ENCODE measurements around the gene TLE5.
"Not testable (repeated sequence)": the region's sequence is repeated elsewhere in the genome, so short reads cannot be mapped to it uniquely, and the experiment has no call there.

TLE5 gene

GRCh38 chr19:3098141-3098514 is 35.8 kb upstream of the TLE5 start:
- no peak for DNase-seq

GRCh38 chr19:3097442-3097871 is 35.2 kb upstream of the TLE5 start:
- DNase-seq = no peak
- intact Hi-C loops (cut with DNase I) = no loop called here

More at GRCh38 chr19:3098141-3098514, 35.8 kb upstream of the TLE5 start:
- intact Hi-C loops (cut with DNase I) = no loop called here

DNA sequence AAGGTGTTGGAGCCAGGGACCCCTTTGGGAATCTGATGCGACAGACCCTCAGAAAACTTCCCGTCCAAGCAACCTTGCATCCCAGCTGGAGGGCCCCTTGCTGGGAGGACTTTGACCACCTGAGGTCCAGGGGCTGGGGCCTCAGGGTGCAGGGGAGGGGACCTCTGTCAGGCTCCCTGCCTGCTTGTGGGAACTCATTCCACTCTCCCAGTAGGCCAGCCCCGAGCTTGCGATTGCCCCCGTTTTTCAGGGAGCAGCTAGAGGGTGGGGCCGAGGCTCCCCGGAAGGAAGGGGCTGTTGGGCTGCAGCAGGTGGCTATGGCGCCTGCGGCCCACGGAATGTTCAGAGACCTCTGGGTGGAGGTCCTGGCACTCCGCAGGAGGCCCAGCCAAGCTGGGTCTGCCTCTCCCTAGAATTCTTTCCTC is 34.6 kb upstream of the TLE5 start:
- DNase-seq = no peak
- intact Hi-C loops (cut with DNase I) = no loop called here

GRCh38 chr19:3096267-3096901 is 34.1 kb upstream of the TLE5 start:
- intact Hi-C loops (cut with DNase I) = no loop called here
- DNase-seq = no peak

GRCh38 chr19:3095441-3096191 is 33.3 kb upstream of the TLE5 start:
- DNase-seq = peak in 1 of 42 donors; percentile 22
- intact Hi-C loops (cut with DNase I) = no loop called here

- peak in 10 of 42 donors; percentile 9 to 50 (median 24) for DNase-seq
- intact Hi-C loops (cut with DNase I) = no loop called here
These were observed 32.5 kb upstream of the TLE5 start for GRCh38 chr19:3094601-3095440.

GRCh38 chr19:3089299-3089855 is 27.1 kb upstream of the TLE5 start:
- DNase-seq; intact Hi-C loops (cut with DNase I): not testable (repeated sequence)

DNA sequence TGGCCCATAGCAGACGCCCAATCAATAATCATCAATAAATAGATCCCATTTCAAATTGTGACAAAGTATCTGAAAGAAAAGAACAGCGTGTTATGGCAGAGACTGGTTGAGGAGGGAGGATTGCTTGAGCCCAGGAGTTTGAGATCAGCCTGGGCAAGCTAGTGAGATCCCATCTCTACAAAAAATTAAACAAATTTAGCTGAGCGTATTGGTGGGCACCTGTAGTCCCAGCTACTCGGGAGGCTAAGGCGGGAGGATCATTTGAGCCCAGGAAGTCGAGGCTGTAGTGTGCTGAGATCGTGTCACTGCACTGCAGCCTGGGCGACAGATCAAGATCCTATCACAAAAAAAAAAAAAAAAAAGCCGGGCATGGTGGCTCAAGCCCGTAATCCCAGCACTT is 25.5 kb upstream of the TLE5 start:
- intact Hi-C loops (cut with DNase I) = no loop called here
- DNase-seq = no peak

DNA sequence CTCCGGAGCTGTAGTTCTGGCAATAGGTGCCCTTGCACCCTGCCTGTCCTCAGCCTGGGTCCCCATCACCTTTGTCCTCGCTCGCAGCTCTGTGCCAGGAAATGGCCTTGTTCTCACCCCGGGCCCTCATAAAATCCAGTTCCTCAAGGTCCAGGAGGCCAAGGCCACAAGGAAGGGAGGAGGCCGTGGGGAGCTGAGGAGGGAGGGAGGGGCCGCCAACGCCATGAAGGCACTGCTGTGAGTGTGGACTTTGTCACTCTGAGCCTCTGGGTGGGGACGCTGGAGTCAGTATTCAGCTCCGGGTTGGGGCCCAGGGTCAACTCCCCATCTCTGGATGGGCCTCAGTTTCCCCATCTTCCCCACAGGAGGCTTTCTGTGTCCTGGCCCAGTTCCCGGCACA is 22.6 kb upstream of the TLE5 start:
- intact Hi-C loops (cut with DNase I) = no loop called here
- no peak for DNase-seq

DNA sequence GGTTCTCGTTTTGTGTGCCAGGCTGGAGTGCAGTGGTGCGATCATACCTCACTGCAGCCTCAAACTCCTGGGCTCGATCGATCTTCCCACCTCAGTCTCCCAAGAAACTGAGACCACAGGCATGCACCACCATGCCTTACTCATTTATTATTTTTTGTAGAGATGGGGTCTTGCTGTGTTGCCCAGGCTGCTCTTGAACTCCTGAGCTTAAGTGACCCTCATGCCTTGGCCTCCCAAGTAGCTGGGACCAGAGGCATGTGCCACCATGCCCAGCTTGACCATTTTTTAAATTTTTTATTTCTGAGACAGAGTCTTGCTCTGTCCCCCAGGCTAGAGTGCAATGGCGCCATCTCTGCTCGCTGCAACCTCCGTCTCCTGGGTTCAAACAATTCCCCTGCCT is 21.7 kb upstream of the TLE5 start:
- DNase-seq = no peak
- intact Hi-C loops (cut with DNase I) = no loop called here

DNA sequence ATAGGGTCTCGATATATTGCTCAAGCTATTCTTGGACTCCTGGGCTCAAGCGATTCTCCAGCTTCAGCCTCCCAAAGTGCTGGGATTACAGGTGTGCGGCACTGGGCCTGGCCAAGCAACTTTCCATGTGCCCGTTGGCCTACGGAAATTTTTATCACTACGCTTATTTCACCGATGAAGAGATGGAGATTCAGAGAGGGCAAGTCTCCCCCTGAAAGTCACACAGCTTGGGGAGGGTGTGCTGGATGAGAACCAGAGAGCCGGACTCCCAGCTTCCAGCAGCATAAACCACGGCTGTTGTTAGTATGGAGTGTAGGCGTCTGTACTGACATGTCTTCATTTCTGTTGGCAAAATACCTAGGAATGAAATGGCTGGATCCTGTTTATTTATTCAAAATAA is 20.0 kb upstream of the TLE5 start:
- DNase-seq = no peak
- intact Hi-C loops (cut with DNase I) = no loop called here

DNA sequence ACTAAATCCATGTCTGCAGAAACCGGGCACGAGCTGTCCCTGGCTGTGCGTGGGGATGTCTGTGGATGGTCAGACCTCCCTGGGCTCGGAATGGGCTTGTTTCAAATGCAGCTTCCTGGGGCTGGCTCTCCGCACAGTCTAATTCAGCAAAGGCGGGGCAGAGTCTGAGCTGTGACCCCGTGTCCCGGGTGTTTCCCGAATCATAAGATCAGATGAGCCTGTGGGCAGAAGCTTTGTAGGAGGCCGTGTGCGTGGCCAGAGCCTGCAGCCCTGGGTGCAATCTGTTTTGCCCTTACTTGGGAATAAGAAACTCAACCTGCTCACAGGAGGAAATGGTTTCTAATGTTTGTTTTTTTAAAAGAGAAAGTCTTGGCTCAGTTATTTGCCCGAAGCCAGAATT is 18.0 kb upstream of the TLE5 start:
- no peak for DNase-seq

DNA sequence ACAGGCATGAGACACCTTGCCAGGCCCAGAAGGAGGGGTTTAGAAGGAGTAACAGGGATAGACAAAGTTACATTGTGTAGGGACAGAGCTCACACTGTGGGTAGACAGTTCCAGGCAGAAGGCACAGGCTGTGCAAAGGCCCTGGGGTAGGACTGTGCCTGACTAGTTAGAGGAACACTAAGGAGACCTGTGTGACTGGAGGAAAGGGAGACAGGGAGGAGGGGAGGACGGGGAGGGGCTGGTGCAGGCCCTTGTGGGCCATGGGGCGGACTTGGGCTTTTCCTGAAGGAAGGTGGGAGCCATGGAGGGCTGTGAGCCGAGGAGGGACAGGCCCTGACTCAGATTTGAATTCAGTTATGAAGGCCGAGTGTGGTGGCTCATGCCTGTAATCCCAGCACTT is 17.3 kb upstream of the TLE5 start:
- no peak for DNase-seq
- intact Hi-C loops (cut with DNase I) = no loop called here

More for the DNA sequence above, 18.0 kb upstream of the TLE5 start:
- intact Hi-C loops (cut with DNase I) = no loop called here

GRCh38 chr19:3075605-3076431 is 13.5 kb upstream of the TLE5 start:
- DNase-seq = peak in 38 of 42 donors; percentile 30 to 84 (median 66)
- intact Hi-C loops (cut with DNase I) = no loop called here

GRCh38 chr19:3073931-3074595 is 11.8 kb upstream of the TLE5 start:
- intact Hi-C loops (cut with DNase I) = no loop called here
- no peak for DNase-seq

GRCh38 chr19:3073159-3073563 is 10.9 kb upstream of the TLE5 start:
- DNase-seq = no peak
- intact Hi-C loops (cut with DNase I) = no loop called here

DNA sequence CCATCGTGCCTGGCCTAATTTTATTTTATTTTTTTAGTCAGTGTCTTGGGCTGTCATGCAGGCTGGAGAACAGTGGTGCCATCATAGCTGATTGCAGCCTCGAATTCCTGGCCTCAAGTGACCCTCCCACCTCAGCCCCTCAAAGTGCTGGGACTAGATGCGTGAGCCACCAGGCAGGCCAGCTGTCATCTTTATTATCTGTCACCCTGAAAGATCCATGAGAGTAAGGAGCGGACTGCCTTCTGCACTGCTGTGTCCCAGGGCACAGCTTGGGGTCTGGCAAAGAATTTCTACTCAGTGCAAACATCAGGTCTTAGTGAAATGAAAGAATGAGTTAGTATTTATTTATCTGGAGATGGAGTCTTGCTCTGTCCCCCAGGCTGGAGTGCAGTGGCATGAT is 9.5 kb upstream of the TLE5 start:
- intact Hi-C loops (cut with DNase I) = no loop called here
- DNase-seq = no peak

DNA sequence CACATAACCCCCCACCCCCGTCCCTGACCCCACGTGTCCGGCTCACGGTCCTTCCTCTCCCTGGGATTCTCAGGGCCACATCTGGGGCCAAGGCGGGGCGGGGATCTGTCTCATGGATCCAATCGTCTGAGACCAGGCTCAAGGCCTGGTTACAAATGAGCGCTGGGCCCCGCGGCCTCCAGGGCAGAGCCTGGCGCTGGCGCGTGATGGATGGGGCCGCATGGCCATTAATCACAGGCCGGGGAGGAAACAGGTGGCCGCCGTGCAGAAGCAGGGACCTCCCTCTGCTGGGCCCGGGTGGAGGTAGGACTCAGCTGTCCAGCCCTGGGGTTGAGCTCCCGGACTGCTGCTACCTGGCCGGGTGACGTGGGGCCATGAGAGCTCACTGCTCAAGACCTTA is 5.8 kb upstream of the TLE5 start:
- DNase-seq = no peak

More for the DNA sequence above, 5.8 kb upstream of the TLE5 start:
- intact Hi-C loops (cut with DNase I) = no loop called here
